Measurements from ENCODE around the gene PODXL2. TPM values are rescaled to one million over a fixed set of nuclear protein-coding genes. Genes with fewer than 3 reads are reported as not detected.

Gene PODXL2
- total RNA-seq, 4 donors from 2014 or later: 1.5 to 3.2 (median 2.0) TPM

DNA sequence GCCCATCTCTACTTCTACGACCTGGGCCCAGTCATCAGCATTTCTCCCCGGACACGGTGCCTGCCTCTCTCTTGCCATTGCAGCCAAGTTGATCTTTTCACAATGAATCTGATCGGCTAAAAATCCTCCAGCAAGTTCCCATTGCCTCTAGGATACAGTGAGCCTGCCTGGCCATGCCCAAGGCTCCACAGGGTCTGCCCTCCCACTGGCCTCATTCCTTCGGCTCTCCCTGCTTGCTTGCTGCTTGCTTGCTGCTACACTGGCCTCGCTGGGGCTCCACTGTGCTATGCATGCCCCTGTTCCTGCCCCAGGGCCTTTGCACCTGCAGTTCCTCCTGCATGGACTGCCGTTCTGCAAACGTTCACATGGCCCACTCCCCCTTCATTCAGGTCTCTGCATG lies 45.8 kb downstream of the PODXL2 start:
- Histone ChIP-seq H3K27ac (no peak overlapping the region), H3K36me3 (peaks cover 0 to 50% of the 10 kb centered on the region in 2 donors), H3K9me3 (no peaks in the 10 kb centered on the region), H3K4me3 (no peak overlapping the region), H3K4me1 (peaks cover 26 to 29% of the 10 kb centered on the region in 2 donors), H3K27me3 (no peaks in the 10 kb centered on the region)
- ATAC-seq: no peak
- DNase-seq: no peak
- intact Hi-C loops (cut with DNase I; ENCODE audit: low total_unique reads): loop anchor here (5.0 kb wide), 2 partner anchors 148 to 378 kb away; partner anchors contain the start of genes MGLL and SEC61A1
- TF ChIP-seq CTCF (IDR thresholded peaks at IDR 0.05 in 4 of 5, conservative IDR thresholded peaks at IDR 0.05 in 1 of 5) (no peak), POLR2A (IDR thresholded peaks at IDR 0.05) (no peak)
- in situ Hi-C loops (cut with MboI; ENCODE audit: low sequenced_read_pairs in 4 of 4): loop anchor here in 2 of 4 donors (25.0 kb wide), 2 partner anchors 163 to 288 kb away; no protein-coding TSS in a partner anchor

GRCh38 chr3:127675651-127676391 lies 46.8 kb downstream of the PODXL2 start:
- Histone ChIP-seq H3K9me3 (no peaks in the 10 kb centered on the region), H3K27me3 (no peaks in the 10 kb centered on the region), H3K4me3 (no peak overlapping the region), H3K27ac (no peak overlapping the region), H3K36me3 (peaks cover 0 to 56% of the 10 kb centered on the region in 2 donors), H3K4me1 (peaks cover 26 to 29% of the 10 kb centered on the region in 2 donors)
- ATAC-seq: no peak
- in situ Hi-C loops (cut with MboI; ENCODE audit: low sequenced_read_pairs in 4 of 4): no loop called here
- TF ChIP-seq POLR2A (IDR thresholded peaks at IDR 0.05): no peak
- no peak for TF ChIP-seq CTCF (IDR thresholded peaks at IDR 0.05 in 4 of 5, conservative IDR thresholded peaks at IDR 0.05 in 1 of 5)
- peak in 1 of 2 donors; percentile 10 for DNase-seq
- intact Hi-C loops (cut with DNase I; ENCODE audit: low total_unique reads): no loop called here

DNA sequence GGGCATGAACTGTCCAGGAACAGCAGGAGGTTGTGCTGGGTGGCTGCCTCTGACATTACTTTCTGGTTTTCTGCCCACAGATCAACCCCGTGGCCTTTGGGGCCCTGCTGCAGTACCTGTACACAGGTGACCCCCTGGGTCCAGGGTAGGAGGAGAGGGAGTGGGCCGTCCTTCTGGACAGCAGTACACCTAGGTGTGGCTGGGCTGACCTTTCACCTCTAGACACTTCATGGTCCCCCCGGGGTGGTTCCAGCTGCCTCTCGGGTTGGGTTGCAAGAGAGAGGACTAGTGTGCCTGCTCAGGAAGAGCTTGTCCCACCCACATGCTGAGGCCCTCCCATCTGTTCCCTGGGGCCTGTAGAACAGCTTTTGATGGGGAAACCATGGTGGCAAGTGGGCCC lies 47.5 kb downstream of the PODXL2 start:
- H3K4me1 ChIP-seq: peaks cover 26 to 29% of the 10 kb centered on the region in 2 donors

GRCh38 chr3:127676921-127677351 lies 48.0 kb downstream of the PODXL2 start:
- Histone ChIP-seq H3K4me1 (peaks cover 22 to 24% of the 10 kb centered on the region in 2 donors), H3K4me3 (no peak overlapping the region), H3K27me3 (no peaks in the 10 kb centered on the region), H3K27ac (no peak overlapping the region), H3K36me3 (peaks cover 0 to 56% of the 10 kb centered on the region in 2 donors), H3K9me3 (no peaks in the 10 kb centered on the region)
- DNase-seq: peak in 1 of 2 donors; percentile 12
- no peak for ATAC-seq
- intact Hi-C loops (cut with DNase I; ENCODE audit: low total_unique reads) (no loop called here), in situ Hi-C loops (cut with MboI; ENCODE audit: low sequenced_read_pairs in 4 of 4) (no loop called here)
- no peak for TF ChIP-seq CTCF (IDR thresholded peaks at IDR 0.05 in 4 of 5, conservative IDR thresholded peaks at IDR 0.05 in 1 of 5)
- TF ChIP-seq POLR2A (IDR thresholded peaks at IDR 0.05): no peak

More for the DNA sequence above, 47.5 kb downstream of the PODXL2 start:
- ATAC-seq (no peak), DNase-seq (peak in 1 of 2 donors; percentile 8)
- in situ Hi-C loops (cut with MboI; ENCODE audit: low sequenced_read_pairs in 4 of 4) (no loop called here), intact Hi-C loops (cut with DNase I; ENCODE audit: low total_unique reads) (no loop called here)
- H3K36me3 ChIP-seq: peaks cover 0 to 56% of the 10 kb centered on the region in 2 donors
- H3K4me3 ChIP-seq: no peak overlapping the region
- H3K27me3 ChIP-seq: no peaks in the 10 kb centered on the region
- no peak for TF ChIP-seq POLR2A (IDR thresholded peaks at IDR 0.05)
- no peak for TF ChIP-seq CTCF (IDR thresholded peaks at IDR 0.05 in 4 of 5, conservative IDR thresholded peaks at IDR 0.05 in 1 of 5)
- H3K27ac ChIP-seq: no peak overlapping the region
- no peaks in the 10 kb centered on the region for H3K9me3 ChIP-seq

Data from gastrocnemius medialis (tissue), 4 donors.